Measurements from ENCODE around the gene PDGFRB.
"Not testable (repeated sequence)": the region's sequence is repeated elsewhere in the genome, so short reads cannot be mapped to it uniquely, and the experiment has no call there.

PDGFRB gene

DNA sequence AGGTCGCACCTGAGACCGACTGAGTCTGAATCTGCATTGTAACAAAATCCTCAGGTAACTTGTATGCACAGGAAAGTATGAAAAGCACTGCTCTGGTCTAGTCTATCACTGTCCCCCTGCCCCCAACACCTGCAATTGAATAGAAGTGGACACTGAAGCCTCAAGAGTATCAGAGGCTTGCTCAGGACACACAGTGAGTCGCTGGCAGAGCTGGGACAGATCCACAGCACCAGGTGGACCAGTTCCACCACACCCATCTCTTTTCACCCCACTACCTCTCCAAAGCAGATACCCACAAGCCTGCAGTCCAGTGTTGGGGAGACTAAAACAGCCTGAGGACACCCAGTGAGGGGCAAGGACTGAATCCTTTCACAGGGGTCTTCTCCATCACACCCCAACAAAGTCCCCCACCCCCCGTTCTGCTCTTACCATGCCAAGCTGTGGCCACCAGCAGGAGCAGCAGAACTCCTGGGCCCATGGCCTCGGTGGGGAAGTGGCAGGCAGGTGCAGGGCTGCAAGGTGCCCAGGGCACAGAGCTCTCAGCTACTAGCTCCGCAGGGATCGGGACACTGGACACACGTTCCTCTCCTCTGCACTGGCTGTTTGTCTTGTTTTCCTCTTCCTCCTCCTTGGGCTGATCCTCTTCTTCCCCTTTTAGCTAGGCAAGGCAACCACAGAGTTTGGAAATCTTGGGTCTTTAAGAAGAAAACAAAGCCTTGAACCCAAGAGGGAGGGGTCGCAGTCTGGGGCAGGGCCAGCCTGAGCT, 69.5 kb downstream of the PDGFRB start, which contains the start of gene CSF1R:
Gene CSF1R (minus strand): TSS at position 605 of the 766 bp plus-strand sequence. CDS start 127 bp downstream, at position 478.
- TF ChIP-seq, protein P1, sequence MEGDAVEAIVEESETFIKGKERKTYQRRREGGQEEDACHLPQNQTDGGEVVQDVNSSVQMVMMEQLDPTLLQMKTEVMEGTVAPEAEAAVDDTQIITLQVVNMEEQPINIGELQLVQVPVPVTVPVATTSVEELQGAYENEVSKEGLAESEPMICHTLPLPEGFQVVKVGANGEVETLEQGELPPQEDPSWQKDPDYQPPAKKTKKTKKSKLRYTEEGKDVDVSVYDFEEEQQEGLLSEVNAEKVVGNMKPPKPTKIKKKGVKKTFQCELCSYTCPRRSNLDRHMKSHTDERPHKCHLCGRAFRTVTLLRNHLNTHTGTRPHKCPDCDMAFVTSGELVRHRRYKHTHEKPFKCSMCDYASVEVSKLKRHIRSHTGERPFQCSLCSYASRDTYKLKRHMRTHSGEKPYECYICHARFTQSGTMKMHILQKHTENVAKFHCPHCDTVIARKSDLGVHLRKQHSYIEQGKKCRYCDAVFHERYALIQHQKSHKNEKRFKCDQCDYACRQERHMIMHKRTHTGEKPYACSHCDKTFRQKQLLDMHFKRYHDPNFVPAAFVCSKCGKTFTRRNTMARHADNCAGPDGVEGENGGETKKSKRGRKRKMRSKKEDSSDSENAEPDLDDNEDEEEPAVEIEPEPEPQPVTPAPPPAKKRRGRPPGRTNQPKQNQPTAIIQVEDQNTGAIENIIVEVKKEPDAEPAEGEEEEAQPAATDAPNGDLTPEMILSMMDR (IDR thresholded peaks at IDR 0.05): no peak
- no peak for DNase-seq
- Histone ChIP-seq H3K36me3 (no peaks in the 10 kb centered on the region), H3K27me3 (no peaks in the 10 kb centered on the region), H3K27ac (no peak within 1 kb of the TSS), H3K4me3 (peak within 1 kb of the TSS; percentile 31 to 39), H3K9me3 (no peaks in the 10 kb centered on the region), H3K4me1 (peaks cover 0 to 5% (median 0%) of the 10 kb centered on the region in 4 donors)
- intact Hi-C loops (cut with DNase I; ENCODE audit: low total_unique reads): no loop called here

DNA sequence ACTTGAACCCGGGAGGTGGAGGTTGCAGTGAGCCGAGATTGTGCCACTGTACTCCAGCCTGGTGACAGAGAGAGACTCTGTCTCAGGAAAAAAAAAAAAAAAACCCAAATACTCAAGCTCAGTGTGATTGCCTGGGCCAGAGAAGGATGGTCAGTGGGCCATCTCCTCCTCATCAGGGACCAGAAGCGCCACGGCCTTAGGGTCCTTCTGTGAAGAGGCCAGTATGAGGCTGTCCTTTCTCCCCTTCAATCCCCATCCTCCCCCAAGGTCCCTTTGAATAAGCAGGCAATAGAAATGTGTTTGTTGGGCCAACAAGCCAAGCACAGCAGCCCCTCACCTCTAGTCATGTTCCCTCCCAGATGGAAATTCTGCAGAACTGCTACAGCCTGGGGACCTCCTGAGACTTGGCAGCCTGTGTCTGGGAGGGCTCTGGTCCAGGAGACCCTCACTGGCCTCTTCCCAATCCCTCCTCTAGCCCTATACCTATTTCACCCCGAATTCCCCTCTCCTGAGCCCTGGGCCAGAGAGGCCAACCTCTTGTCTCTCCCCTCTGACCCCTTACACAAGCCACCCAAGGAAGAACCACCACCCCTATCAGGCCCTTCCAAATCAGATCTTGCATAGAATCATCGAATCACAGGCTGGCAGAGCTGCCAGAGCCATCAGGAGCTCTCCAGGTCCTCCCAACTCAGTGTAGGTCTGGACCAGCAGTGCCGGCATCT, 70.3 kb downstream of the PDGFRB start:
- no peaks in the 10 kb centered on the region for H3K27me3 ChIP-seq
- no peak overlapping the region for H3K27ac ChIP-seq
- no peak for DNase-seq
- peaks cover 0 to 5% (median 0%) of the 10 kb centered on the region in 4 donors for H3K4me1 ChIP-seq
- H3K9me3 ChIP-seq: no peaks in the 10 kb centered on the region
- no peaks in the 10 kb centered on the region for H3K36me3 ChIP-seq
- peak overlapping the region; percentile 31 to 39 for H3K4me3 ChIP-seq
- intact Hi-C loops (cut with DNase I; ENCODE audit: low total_unique reads): no loop called here
- TF ChIP-seq, protein P1 (IDR thresholded peaks at IDR 0.05): no peak

DNA sequence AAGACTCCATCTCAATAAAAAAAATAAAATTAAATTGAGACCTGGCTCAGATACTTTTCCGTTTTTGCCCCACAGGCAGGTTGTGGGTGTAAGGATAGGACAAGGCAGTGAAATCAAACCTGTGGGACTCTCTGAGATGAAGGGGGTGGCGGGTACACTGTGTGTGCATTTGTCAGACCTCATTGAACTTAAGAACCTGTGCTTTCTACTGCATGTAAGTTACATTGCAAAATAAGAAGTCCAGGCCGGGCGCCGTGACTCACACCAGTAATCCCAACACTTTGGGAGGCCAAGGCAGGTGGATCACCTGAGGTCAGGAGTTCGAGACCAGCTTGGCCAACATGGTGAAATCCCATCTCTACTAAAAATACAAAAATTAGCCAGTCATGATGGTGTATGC, 70.9 kb downstream of the PDGFRB start:
- H3K36me3 ChIP-seq; DNase-seq; H3K27me3 ChIP-seq; H3K4me1 ChIP-seq; H3K27ac ChIP-seq; intact Hi-C loops (cut with DNase I; ENCODE audit: low total_unique reads); H3K9me3 ChIP-seq: not testable (repeated sequence)
- H3K4me3 ChIP-seq: peak overlapping the region; percentile 31 to 39

DNA sequence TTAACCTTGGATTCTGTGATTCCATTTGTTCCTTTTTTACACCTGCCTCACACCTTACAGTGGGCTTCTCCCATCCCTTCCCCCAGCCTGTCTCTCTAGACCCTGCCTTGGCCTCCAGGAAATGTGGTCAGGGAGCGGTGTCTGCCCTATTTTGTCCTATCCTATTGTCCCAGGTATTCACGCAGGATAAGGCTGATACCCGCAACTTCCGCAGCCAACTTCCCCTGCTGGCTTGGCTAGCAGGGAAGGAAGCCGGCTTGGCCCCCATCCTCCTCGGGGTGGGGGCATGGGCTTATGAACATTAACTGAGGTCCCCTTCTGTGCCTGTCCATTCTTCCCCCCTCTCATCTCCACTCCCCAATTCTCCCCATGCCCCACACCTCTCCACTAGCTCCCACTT, 72.8 kb downstream of the PDGFRB start:
- Histone ChIP-seq H3K9me3 (no peaks in the 10 kb centered on the region), H3K36me3 (no peaks in the 10 kb centered on the region), H3K27me3 (no peaks in the 10 kb centered on the region), H3K27ac (no peak overlapping the region), H3K4me1 (peaks cover 0 to 5% (median 0%) of the 10 kb centered on the region in 4 donors), H3K4me3 (peak overlapping the region; percentile 18 to 28)
- TF ChIP-seq, protein P1 (IDR thresholded peaks at IDR 0.05): no peak
- intact Hi-C loops (cut with DNase I; ENCODE audit: low total_unique reads): no loop called here
- no peak for DNase-seq

DNA sequence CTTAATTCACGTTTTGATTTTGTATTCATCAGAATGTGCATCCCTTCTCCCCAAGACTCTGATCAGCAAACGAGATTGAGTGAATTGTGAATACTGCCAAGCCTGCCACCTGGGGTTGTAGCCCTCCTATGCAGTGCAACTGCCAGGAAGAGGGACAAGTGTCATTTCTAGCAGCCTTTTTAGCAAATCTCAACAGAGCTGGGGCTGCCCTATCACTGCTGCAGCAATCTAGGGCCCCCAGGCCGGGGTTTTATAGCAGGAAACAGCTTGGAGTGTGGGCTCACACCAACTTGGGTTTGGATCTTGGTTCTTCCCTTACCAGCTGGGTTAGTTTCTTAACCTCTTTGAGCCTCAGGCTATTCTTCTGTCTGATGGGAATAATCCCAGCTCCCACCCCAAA, 73.3 kb downstream of the PDGFRB start:
- TF ChIP-seq, protein P1 (IDR thresholded peaks at IDR 0.05): no peak
- H3K36me3 ChIP-seq: no peaks in the 10 kb centered on the region
- peak overlapping the region in 1 of 2 donors; percentile 28 for H3K4me3 ChIP-seq
- H3K9me3 ChIP-seq: no peaks in the 10 kb centered on the region
- intact Hi-C loops (cut with DNase I; ENCODE audit: low total_unique reads): no loop called here
- no peaks in the 10 kb centered on the region for H3K27me3 ChIP-seq
- H3K27ac ChIP-seq: no peak overlapping the region
- peaks cover 0 to 5% (median 0%) of the 10 kb centered on the region in 4 donors for H3K4me1 ChIP-seq
- DNase-seq: no peak
